Breast epithelium (tissue), 3 donors: ENCODE measurements around the gene ARHGEF2.

ENCODE experiments used
- CTCF ChIP-seq, 3 donors: fragments of 450-650 bp; IDR thresholded peaks; one replicate each; pipeline ENCODE4 v1.5.1; 2016 to 2017; ENCODE audit warnings: antibody characterized with exemption in 3 of 3, mild to moderate bottlenecking in 3 of 3, moderate library complexity in 3 of 3
- POLR2A ChIP-seq: fragments of 450-650 bp; IDR thresholded peaks from one replicate; pipeline ENCODE4 v1.6.1; 2016; ENCODE audit warnings: antibody characterized with exemption, mild to moderate bottlenecking, moderate library complexity

- no peak for TF ChIP-seq CTCF (IDR thresholded peaks at IDR 0.05)
- no peak for TF ChIP-seq POLR2A
Measured at GRCh38 chr1:155940993-155941844, 37.1 kb downstream of the ARHGEF2 start, which contains the start of gene RXFP4.
